Ecto neural progenitor cell (in vitro differentiated cells): ENCODE measurements around the gene ZRANB1.

Source experiments
- DNase-seq: peaks from one replicate; pipeline ENCODE4 v3.0.0-alpha.2; 2018; ENCODE audit warnings: low spot score

Gene ZRANB1

GRCh38 chr10:125005312-125006187 is 63.6 kb downstream of the ZRANB1 start:
- DNase-seq, result no peak

- DNase-seq, result no peak
Observed at GRCh38 chr10:125006188-125006680, 64.3 kb downstream of the ZRANB1 start.

- no peak for DNase-seq
Observed at GRCh38 chr10:125006921-125007426, 65.1 kb downstream of the ZRANB1 start.

- no peak for DNase-seq
Observed at GRCh38 chr10:125007436-125007835, 65.5 kb downstream of the ZRANB1 start.

GRCh38 chr10:125008689-125009638 is 67.0 kb downstream of the ZRANB1 start:
- no peak for DNase-seq

- no peak for DNase-seq
Observed at GRCh38 chr10:125009661-125010161, 67.8 kb downstream of the ZRANB1 start.

GRCh38 chr10:125010362-125010761 is 68.4 kb downstream of the ZRANB1 start:
- DNase-seq, result no peak

- no peak for DNase-seq
Observed at GRCh38 chr10:125011171-125011925, 69.4 kb downstream of the ZRANB1 start.

GRCh38 chr10:125011926-125012705 is 70.2 kb downstream of the ZRANB1 start:
- DNase-seq, result no peak

GRCh38 chr10:125012851-125013528 is 71.1 kb downstream of the ZRANB1 start:
- DNase-seq, result no peak

GRCh38 chr10:125013529-125013872 is 71.6 kb downstream of the ZRANB1 start:
- no peak for DNase-seq

- DNase-seq, result no peak
Observed at GRCh38 chr10:125014086-125014830, 72.3 kb downstream of the ZRANB1 start.

- no peak for DNase-seq
Observed at GRCh38 chr10:125014836-125015355, 73.0 kb downstream of the ZRANB1 start.

GRCh38 chr10:125015356-125015944 is 73.5 kb downstream of the ZRANB1 start:
- no peak for DNase-seq

GRCh38 chr10:125016123-125016522 is 74.2 kb downstream of the ZRANB1 start:
- no peak for DNase-seq

GRCh38 chr10:125016611-125017202 is 74.8 kb downstream of the ZRANB1 start:
- DNase-seq, result no peak

GRCh38 chr10:125017547-125018298 is 75.8 kb downstream of the ZRANB1 start:
- no peak for DNase-seq
